ENCODE measurements around the gene DNAH3. TPM values are rescaled to one million over a fixed set of nuclear protein-coding genes. Genes with fewer than 3 reads are reported as not detected.

DNAH3 gene
- total and polyA plus RNA-seq, 2 of the 8 experiments (the other 6 are each of a cell fraction or from before 2014, with no cell fraction given) = 0.57 to 0.71 TPM

GRCh38 chr16:21088143-21088542 is 62.5 kb downstream of the DNAH3 start:
- no peak overlapping the region for H3K4me3 ChIP-seq (ENCODE audit: extremely low read depth in 1 of 4, insufficient read depth in 2 of 4, low read depth in 3 of 4, low read length in 4 of 4)
- H4K91ac ChIP-seq (replicated peaks; ENCODE audit: insufficient read length, low read length) = no peak overlapping the region
- ChIA-PET POLR2A (ENCODE audit: partially characterized antibody) (no interaction called here), CTCF (ENCODE audit: partially characterized antibody) (interaction anchor here (0.6 to 11.5 kb wide), 2 partner anchors 9 to 240 kb away, joined by 3 to 125 read pairs; no protein-coding TSS in a partner anchor)
- H2BK15ac ChIP-seq (ENCODE audit: low read length) = no peak overlapping the region
- H3K79me2 ChIP-seq (ENCODE audit: control insufficient read depth in 1 of 2, insufficient read depth in 2 of 2, low read length in 2 of 2) = no peaks in the 10 kb centered on the region
- TF ChIP-seq RXRA (IDR thresholded peaks at IDR 0.05; ENCODE audit: insufficient read depth, low read depth, low read length) = no peak
- TF ChIP-seq BACH1 (IDR thresholded peaks at IDR 0.05; ENCODE audit: low read length) = no peak
- TF ChIP-seq YY1 (IDR thresholded peaks at IDR 0.05; ENCODE audit: low read depth, low read length) = no peak
- TF ChIP-seq GABPA (IDR thresholded peaks at IDR 0.05; ENCODE audit: borderline replicate concordance, insufficient read depth, low read length) = no peak
- TF ChIP-seq SP2 (IDR thresholded peaks at IDR 0.05; ENCODE audit: low read length) = no peak
- no peak for TF ChIP-seq EP300 (IDR thresholded peaks at IDR 0.05; ENCODE audit: borderline replicate concordance in 1 of 2, low read depth in 2 of 2, low read length in 2 of 2)
- no peak for TF ChIP-seq BCL11A (IDR thresholded peaks at IDR 0.05; ENCODE audit: low read depth in 2 of 2, low read length in 2 of 2)
- no peak for TF ChIP-seq CEBPB (IDR thresholded peaks at IDR 0.05; ENCODE audit: low read depth, low read length)
- TF ChIP-seq TCF12 (IDR thresholded peaks at IDR 0.05; ENCODE audit: low read depth, low read length) = no peak
- TF ChIP-seq KDM1A (IDR thresholded peaks at IDR 0.05; ENCODE audit: borderline replicate concordance, low read length) = no peak
- WGBS, 2 experiments (ENCODE audit: extremely low coverage in 1 of 2, insufficient coverage in 1 of 2, insufficient read length in 1 of 2, insufficient replicate concordance in 2 of 2, low coverage in 1 of 2, low lambda C conversion rate in 2 of 2, missing lambda C conversion rate in 1 of 2) = 85% methylated on average over 3 of the region's 3 CpGs; no CpG with 5 or more reads in 1 of the 2 experiments
- no peaks in the 10 kb centered on the region for H3K23me2 ChIP-seq (ENCODE audit: low read depth, low read length)
- DNase-seq (ENCODE audit: low read depth in 1 of 2, low spot score in 2 of 2) (no peak), FAIRE-seq (no peak)
- H4K20me1 ChIP-seq (replicated peaks in 1 of 2; ENCODE audit: control insufficient read depth in 1 of 2, insufficient read depth in 2 of 2, low read length in 2 of 2) = no peaks in the 10 kb centered on the region
- no peak overlapping the region for H4K8ac ChIP-seq (ENCODE audit: extremely low read depth, insufficient read depth, low read length)
- no peak overlapping the region for H3K18ac ChIP-seq (ENCODE audit: extremely low read depth, low read length)
- H2AFZ ChIP-seq (ENCODE audit: low read length) = no peak overlapping the region
- no peak overlapping the region for H4K5ac ChIP-seq (ENCODE audit: insufficient read length, low read depth, low read length)
- no peak overlapping the region for H2BK5ac ChIP-seq (ENCODE audit: low read depth, low read length)
- H3K27ac ChIP-seq (ENCODE audit: low read depth, low read length) = no peak overlapping the region
- no peak overlapping the region for H2BK20ac ChIP-seq (ENCODE audit: low read length)
- no peak overlapping the region for H3K9ac ChIP-seq (replicated peaks in 1 of 4; ENCODE audit: extremely low read depth in 1 of 4, low read depth in 3 of 4, low read length in 3 of 4)
- H3K4me1 ChIP-seq (replicated peaks in 1 of 4; ENCODE audit: control insufficient read depth in 3 of 4, insufficient read depth in 4 of 4, low read length in 3 of 4) = no peaks in the 10 kb centered on the region
- H3K56ac ChIP-seq (replicated peaks; ENCODE audit: insufficient read length, low read depth, low read length) = no peak overlapping the region
- no peak overlapping the region for H2AK5ac ChIP-seq (ENCODE audit: low read depth, low read length)
- H3K36me3 ChIP-seq (ENCODE audit: control insufficient read depth in 2 of 4, insufficient read depth in 4 of 4, low read length in 3 of 4) = no peaks in the 10 kb centered on the region
- H3K79me1 ChIP-seq (ENCODE audit: low read depth, low read length) = no peaks in the 10 kb centered on the region
- H3K4ac ChIP-seq (replicated peaks; ENCODE audit: insufficient read length, low read depth, low read length) = no peak overlapping the region
- H2BK120ac ChIP-seq (replicated peaks; ENCODE audit: low read depth, low read length) = no peak overlapping the region
- H3K14ac ChIP-seq (ENCODE audit: insufficient read length) = no peak overlapping the region
- H3K27me3 ChIP-seq (replicated peaks in 1 of 4; ENCODE audit: control insufficient read depth in 3 of 4, extremely low read depth in 1 of 4, insufficient read depth in 3 of 4, low read length in 3 of 4) = no peaks in the 10 kb centered on the region
- no peak overlapping the region for H2BK12ac ChIP-seq (ENCODE audit: low read depth, low read length)
- H3K4me2 ChIP-seq (ENCODE audit: insufficient read depth in 1 of 2, low read depth in 2 of 2, low read length in 2 of 2) = no peak overlapping the region
- H3K23ac ChIP-seq (ENCODE audit: insufficient read length) = no peak overlapping the region
- H3K9me3 ChIP-seq (ENCODE audit: insufficient read depth in 2 of 2, low read depth in 1 of 2, low read length in 1 of 2) = no peaks in the 10 kb centered on the region

Data from H1 (cell line).